ENCODE measurements around the gene GAA.
"Not testable (repeated sequence)": the region's sequence is repeated elsewhere in the genome, so short reads cannot be mapped to it uniquely, and the experiment has no call there.

GAA gene

DNA sequence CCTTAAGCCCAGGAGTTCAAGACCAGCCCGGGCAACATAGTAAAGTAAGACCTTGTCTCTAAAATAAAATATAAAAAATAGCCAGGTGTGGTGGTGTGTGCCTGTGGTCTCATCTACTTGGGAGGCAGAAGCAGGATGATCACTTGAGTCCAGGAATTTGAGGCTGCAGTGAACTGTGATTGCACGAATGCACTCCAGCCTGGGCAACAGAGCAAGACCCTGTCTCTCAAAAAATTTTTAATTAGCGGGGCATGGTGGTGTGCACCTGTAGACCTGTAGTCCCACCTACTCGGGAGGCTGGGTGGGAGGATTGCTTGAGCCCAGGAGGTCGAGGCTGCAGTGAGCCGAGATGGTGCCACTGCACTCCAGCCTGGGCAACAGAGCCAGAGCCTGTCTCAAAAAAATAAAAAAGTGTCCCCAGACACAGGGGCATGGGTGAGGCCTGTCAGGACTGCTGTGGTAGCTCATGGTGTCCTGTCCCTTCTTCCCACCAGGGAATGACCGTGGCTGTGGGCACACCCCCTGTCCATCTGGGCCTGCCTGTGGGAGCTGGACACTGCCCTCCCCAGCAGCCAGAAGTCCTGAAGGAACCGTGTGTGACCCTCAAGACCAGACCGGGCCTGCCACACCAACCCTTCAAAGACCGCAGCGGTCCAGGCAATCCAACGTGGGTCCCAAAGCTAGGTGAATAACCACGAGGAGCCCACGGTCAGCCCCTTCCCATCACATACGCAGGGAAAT is 30.8 kb upstream of the GAA start:
- peaks cover 9% of the 10 kb centered on the region for H3K27me3 Mint-ChIP-seq
- no peak overlapping the region for H3K27ac Mint-ChIP-seq
- H3K4me1 Mint-ChIP-seq: no peaks in the 10 kb centered on the region
- H3K9me3 Mint-ChIP-seq: no peaks in the 10 kb centered on the region
- DNase-seq (ENCODE audit: low spot score in 2 of 2) (no peak), ATAC-seq (ENCODE audit: low read depth) (no peak)
- H3K36me3 Mint-ChIP-seq: no peaks in the 10 kb centered on the region
- H3K4me3 Mint-ChIP-seq: no peak overlapping the region

GRCh38 chr17:80071116-80071841 is 30.1 kb upstream of the GAA start:
- no peaks in the 10 kb centered on the region for H3K9me3 Mint-ChIP-seq
- H3K4me3 Mint-ChIP-seq: no peak overlapping the region
- H3K27me3 Mint-ChIP-seq: peaks cover 9% of the 10 kb centered on the region
- no peak for ATAC-seq (ENCODE audit: low read depth)
- H3K27ac Mint-ChIP-seq: no peak overlapping the region
- H3K36me3 Mint-ChIP-seq: no peaks in the 10 kb centered on the region
- DNase-seq (ENCODE audit: low spot score in 2 of 2): no peak
- H3K4me1 Mint-ChIP-seq: no peaks in the 10 kb centered on the region

DNA sequence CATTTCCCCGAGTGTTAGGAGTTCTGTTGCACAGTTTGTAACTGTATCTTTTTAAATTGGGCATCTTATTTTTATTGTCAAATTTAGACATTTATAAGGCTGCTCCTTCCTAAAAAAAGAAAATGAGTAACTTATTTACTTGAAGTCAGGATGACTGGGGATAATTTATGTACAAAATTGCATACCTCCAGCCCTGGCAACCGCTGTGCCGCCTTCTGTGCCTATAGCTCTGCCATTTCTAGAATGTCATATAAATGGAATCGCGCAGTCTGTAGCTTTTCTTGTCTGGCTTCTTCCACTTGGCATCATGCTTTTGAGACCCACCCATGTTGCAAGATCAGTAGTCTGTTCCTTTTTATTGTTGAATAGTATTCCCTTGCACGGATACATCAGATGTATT is 29.0 kb upstream of the GAA start:
- ATAC-seq (ENCODE audit: low read depth) (no peak), DNase-seq (ENCODE audit: low spot score in 2 of 2) (no peak)
- Mint-ChIP-seq H3K27me3 (peaks cover 6% of the 10 kb centered on the region), H3K9me3 (no peaks in the 10 kb centered on the region), H3K36me3 (no peaks in the 10 kb centered on the region), H3K4me3 (no peak overlapping the region), H3K27ac (no peak overlapping the region), H3K4me1 (no peaks in the 10 kb centered on the region)

DNA sequence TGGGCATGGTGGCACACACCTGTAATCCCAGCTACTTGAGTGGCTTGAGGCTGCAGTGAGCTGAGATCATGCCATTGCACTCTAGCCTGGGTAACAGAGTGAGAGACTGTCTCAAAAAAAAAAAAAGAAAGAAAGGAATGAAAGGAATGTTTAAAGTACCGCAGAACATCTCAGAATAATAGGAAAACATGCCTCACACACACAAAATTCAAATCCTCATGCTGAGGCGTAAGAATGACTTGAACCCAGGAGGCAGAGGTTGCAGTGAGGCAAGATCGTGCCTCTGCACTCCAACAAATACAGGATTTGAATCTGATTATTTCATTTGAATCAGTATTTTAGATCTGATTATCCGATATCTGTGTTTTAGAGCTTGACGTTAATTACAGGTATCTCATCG is 21.3 kb upstream of the GAA start:
- H3K4me1 Mint-ChIP-seq: peaks cover 3% of the 10 kb centered on the region
- no peaks in the 10 kb centered on the region for H3K36me3 Mint-ChIP-seq
- no peak overlapping the region for H3K27ac Mint-ChIP-seq
- no peak for DNase-seq (ENCODE audit: low spot score in 2 of 2)
- ATAC-seq (ENCODE audit: low read depth): no peak
- H3K9me3 Mint-ChIP-seq: no peaks in the 10 kb centered on the region
- no peak overlapping the region for H3K4me3 Mint-ChIP-seq
- H3K27me3 Mint-ChIP-seq: peaks cover 5% of the 10 kb centered on the region

DNA sequence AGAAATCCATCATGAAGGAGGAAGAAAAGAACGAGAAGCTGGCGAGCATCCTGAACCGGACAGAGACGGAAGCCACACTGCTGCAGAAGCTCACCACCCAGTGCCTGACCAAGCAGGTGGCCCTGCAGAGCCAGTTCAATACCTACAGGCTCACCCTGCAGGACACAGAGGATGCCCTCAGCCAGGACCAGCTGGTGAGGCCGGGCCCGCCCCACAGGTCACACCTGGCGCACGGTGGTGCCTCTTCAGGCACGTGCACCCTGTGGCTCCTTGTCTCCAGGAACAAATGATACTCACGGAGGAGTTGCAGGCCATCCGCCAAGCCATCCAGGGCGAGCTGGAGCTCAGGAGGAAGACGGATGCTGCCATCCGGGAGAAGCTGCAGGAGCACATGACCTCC is 19.8 kb upstream of the GAA start:
- H3K4me1 Mint-ChIP-seq: peaks cover 3% of the 10 kb centered on the region
- H3K4me3 Mint-ChIP-seq: no peak overlapping the region
- peaks cover 5% of the 10 kb centered on the region for H3K27me3 Mint-ChIP-seq
- no peaks in the 10 kb centered on the region for H3K9me3 Mint-ChIP-seq
- H3K27ac Mint-ChIP-seq: no peak overlapping the region
- H3K36me3 Mint-ChIP-seq: no peaks in the 10 kb centered on the region
- ATAC-seq (ENCODE audit: low read depth): no peak
- no peak for DNase-seq (ENCODE audit: low spot score in 2 of 2)

GRCh38 chr17:80082403-80083135 is 18.8 kb upstream of the GAA start:
- Mint-ChIP-seq H3K4me1 (peaks cover 3% of the 10 kb centered on the region), H3K27me3 (peaks cover 7% of the 10 kb centered on the region), H3K4me3 (no peak overlapping the region), H3K9me3 (no peaks in the 10 kb centered on the region), H3K27ac (no peak overlapping the region), H3K36me3 (no peaks in the 10 kb centered on the region)
- DNase-seq (ENCODE audit: low spot score in 2 of 2): peak; percentile 54 to 57
- peak; percentile 44 for ATAC-seq (ENCODE audit: low read depth)

DNA sequence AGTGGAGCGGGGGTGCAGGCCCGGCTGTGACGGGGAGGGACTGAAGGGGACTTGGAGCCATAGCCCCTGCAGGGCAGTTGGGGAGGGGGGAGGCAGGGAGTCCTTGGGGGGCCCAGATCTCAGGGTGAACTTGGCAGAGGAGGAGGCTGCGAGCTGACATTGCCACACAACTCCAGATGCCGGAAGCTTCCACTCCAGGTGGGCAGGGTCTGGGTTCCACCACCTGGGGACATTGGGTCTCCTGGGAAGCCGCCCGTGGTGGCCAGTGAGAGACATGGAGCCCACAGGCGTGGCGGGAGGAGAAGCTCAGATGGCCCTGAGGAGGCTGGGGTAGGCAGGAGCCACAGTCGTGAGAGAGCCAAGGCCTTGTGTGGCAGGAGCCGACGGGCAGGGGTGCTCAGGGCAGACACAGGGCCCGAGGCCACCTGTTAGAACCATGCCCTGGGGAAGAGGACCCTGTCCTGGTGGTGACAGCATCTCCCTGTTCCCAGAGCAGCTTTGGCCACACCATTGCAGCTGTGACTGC is 18.2 kb upstream of the GAA start:
- ATAC-seq (ENCODE audit: low read depth) (no peak), DNase-seq (ENCODE audit: low spot score in 2 of 2) (no peak)
- Mint-ChIP-seq H3K9me3 (no peaks in the 10 kb centered on the region), H3K27ac (no peak overlapping the region), H3K4me3 (no peak overlapping the region), H3K27me3 (peaks cover 9% of the 10 kb centered on the region), H3K36me3 (no peaks in the 10 kb centered on the region), H3K4me1 (peaks cover 3% of the 10 kb centered on the region)

- no peak for ATAC-seq (ENCODE audit: low read depth)
- H3K9me3 Mint-ChIP-seq: no peaks in the 10 kb centered on the region
- H3K27ac Mint-ChIP-seq: no peak overlapping the region
- H3K4me3 Mint-ChIP-seq: no peak overlapping the region
- H3K4me1 Mint-ChIP-seq: peaks cover 3% of the 10 kb centered on the region
- peaks cover 9% of the 10 kb centered on the region for H3K27me3 Mint-ChIP-seq
- H3K36me3 Mint-ChIP-seq: no peaks in the 10 kb centered on the region
- DNase-seq (ENCODE audit: low spot score in 2 of 2): no peak
Measured at GRCh38 chr17:80084773-80085172, 16.6 kb upstream of the GAA start.

GRCh38 chr17:80086081-80086480 is 15.3 kb upstream of the GAA start:
- H3K27me3 Mint-ChIP-seq: peaks cover 9% of the 10 kb centered on the region
- no peak for DNase-seq (ENCODE audit: low spot score in 2 of 2)
- peaks cover 3% of the 10 kb centered on the region for H3K4me1 Mint-ChIP-seq
- H3K4me3 Mint-ChIP-seq: no peak overlapping the region
- H3K36me3 Mint-ChIP-seq: no peaks in the 10 kb centered on the region
- H3K9me3 Mint-ChIP-seq: no peaks in the 10 kb centered on the region
- ATAC-seq (ENCODE audit: low read depth): no peak
- no peak overlapping the region for H3K27ac Mint-ChIP-seq

- peaks cover 3% of the 10 kb centered on the region for H3K4me1 Mint-ChIP-seq
- no peak overlapping the region for H3K27ac Mint-ChIP-seq
Measured at GRCh38 chr17:80086616-80087015, 14.8 kb upstream of the GAA start.

DNA sequence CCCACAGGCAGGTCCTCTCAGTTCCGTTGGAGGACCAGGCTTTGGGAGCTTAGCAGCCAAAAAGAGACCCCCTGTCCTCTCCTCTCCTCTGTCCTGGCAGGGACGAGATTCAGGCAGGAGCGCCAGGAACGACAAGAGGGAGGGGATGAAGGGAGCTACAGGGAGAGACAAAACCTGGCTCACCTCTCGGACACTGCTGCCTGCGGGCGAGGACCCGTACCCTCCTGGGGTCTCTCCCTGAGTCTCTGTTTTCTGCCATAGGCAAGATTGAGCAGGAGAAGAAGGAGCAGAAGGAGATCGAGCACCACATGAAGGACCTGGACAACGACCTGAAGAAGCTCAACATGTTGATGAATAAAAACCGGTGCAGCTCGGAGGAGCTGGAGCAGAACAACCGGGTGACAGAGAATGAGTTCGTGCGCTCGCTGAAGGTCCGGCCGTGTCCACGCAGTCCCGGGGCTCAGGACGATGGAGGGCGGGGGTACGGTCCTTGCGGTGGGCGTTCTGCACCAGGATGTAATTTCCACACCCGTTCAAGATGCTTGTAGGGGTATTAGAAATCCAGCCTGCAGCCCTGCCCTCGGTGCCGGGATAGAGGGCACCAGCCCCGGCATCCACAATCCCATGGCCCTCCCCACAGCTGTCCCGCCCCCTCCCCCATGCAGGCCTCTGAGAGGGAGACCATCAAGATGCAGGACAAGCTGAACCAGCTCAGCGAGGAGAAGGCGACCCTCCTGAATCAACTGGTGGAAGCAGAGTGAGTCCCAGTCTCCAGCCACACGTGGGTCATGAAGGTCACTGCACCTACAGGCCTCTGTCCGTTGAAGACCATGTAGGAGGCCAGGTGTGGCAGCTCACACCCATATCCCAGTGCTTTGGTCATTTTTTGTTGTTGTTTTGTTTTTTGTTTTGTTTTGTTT is 13.8 kb upstream of the GAA start:
- H3K27me3 Mint-ChIP-seq: peaks cover 9% of the 10 kb centered on the region
- H3K9me3 Mint-ChIP-seq: no peaks in the 10 kb centered on the region
- H3K27ac Mint-ChIP-seq: no peak overlapping the region
- ATAC-seq (ENCODE audit: low read depth): no peak
- peaks cover 3% of the 10 kb centered on the region for H3K4me1 Mint-ChIP-seq
- no peaks in the 10 kb centered on the region for H3K36me3 Mint-ChIP-seq
- DNase-seq (ENCODE audit: low spot score in 2 of 2): no peak
- H3K4me3 Mint-ChIP-seq: no peak overlapping the region

More at GRCh38 chr17:80086616-80087015, 14.8 kb upstream of the GAA start:
- Mint-ChIP-seq H3K27me3 (peaks cover 9% of the 10 kb centered on the region), H3K4me3 (no peak overlapping the region), H3K36me3 (no peaks in the 10 kb centered on the region), H3K9me3 (no peaks in the 10 kb centered on the region)
- ATAC-seq (ENCODE audit: low read depth) (no peak), DNase-seq (ENCODE audit: low spot score in 2 of 2) (no peak)

DNA sequence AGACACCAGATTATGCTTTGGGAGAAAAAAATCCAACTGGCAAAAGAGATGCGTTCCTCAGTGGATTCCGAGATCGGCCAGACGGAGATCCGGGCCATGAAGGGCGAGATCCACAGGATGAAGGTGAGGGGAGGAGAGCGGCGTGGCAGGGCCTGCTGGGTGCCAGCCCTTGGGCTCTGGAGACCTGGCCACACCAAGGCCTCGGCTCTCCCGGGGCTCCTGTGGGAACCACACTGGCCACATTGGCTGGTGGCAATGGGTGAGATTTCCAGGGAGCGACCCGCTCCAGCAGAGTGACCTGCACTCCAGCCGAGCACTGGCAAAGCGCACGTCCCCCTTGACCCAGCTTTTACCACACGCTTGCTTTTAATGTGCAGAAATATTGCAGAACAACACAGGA is 11.6 kb upstream of the GAA start:
- H3K36me3 Mint-ChIP-seq: no peaks in the 10 kb centered on the region
- DNase-seq (ENCODE audit: low spot score in 2 of 2): no peak
- H3K27ac Mint-ChIP-seq: no peak overlapping the region
- H3K4me1 Mint-ChIP-seq: no peaks in the 10 kb centered on the region
- no peaks in the 10 kb centered on the region for H3K9me3 Mint-ChIP-seq
- H3K4me3 Mint-ChIP-seq: no peak overlapping the region
- ATAC-seq (ENCODE audit: low read depth): no peak
- peaks cover 8% of the 10 kb centered on the region for H3K27me3 Mint-ChIP-seq

GRCh38 chr17:80090164-80090563 is 11.2 kb upstream of the GAA start:
- DNase-seq (ENCODE audit: low spot score in 2 of 2); H3K36me3 Mint-ChIP-seq; H3K4me1 Mint-ChIP-seq; H3K27ac Mint-ChIP-seq; ATAC-seq (ENCODE audit: low read depth); H3K27me3 Mint-ChIP-seq; H3K4me3 Mint-ChIP-seq; H3K9me3 Mint-ChIP-seq: not testable (repeated sequence)
